Measurements from ENCODE around the gene HAUS6.

GRCh38 chr9:19033015-19033414, 69.7 kb downstream of the HAUS6 start, which contains the start of gene SAXO1:
- TF ChIP-seq EZH2 (optimal IDR thresholded peaks at IDR 0.05; ENCODE audit: low read depth, low read length) (no peak), EZH2phosphoT487 (IDR thresholded peaks at IDR 0.05; ENCODE audit: low read length) (no peak)
- TF ChIP-seq, protein P1, sequence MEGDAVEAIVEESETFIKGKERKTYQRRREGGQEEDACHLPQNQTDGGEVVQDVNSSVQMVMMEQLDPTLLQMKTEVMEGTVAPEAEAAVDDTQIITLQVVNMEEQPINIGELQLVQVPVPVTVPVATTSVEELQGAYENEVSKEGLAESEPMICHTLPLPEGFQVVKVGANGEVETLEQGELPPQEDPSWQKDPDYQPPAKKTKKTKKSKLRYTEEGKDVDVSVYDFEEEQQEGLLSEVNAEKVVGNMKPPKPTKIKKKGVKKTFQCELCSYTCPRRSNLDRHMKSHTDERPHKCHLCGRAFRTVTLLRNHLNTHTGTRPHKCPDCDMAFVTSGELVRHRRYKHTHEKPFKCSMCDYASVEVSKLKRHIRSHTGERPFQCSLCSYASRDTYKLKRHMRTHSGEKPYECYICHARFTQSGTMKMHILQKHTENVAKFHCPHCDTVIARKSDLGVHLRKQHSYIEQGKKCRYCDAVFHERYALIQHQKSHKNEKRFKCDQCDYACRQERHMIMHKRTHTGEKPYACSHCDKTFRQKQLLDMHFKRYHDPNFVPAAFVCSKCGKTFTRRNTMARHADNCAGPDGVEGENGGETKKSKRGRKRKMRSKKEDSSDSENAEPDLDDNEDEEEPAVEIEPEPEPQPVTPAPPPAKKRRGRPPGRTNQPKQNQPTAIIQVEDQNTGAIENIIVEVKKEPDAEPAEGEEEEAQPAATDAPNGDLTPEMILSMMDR (IDR thresholded peaks at IDR 0.05; ENCODE audit: low read length): no peak
